A549 (cell line): Measurements from ENCODE around the gene TBC1D12. TPM values are rescaled to one million over a fixed set of nuclear protein-coding genes. Genes with fewer than 3 reads are reported as not detected.

Experiments
- ATAC-seq, 2 experiments: fragments of 200-7000 bp in 1 of 2; fragments of >200 bp in 1 of 2; cut with Nextera tagmentation in 1 of 2; cut with Tn5 transposase in 1 of 2; 3 replicates each; pipeline versions ENCODE4 v1.8.0 to v1.9.1; 2018 to 2020; ENCODE audit warnings: mild to moderate bottlenecking in 1 of 2, moderate library complexity in 1 of 2
- CTCF ChIA-PET: fragments of 300-600 bp; sonication (Branson Sonifier 250); formaldehyde crosslinking; extraction: SDS; loops from one replicate; lab custom pipeline; 2021; ENCODE audit warnings: antibody characterized with exemption, inconsistent platforms; lab: Yijun Ruan, JAX
- POLR2A ChIA-PET: fragments of 350-600 bp; formaldehyde crosslinking; extraction: SDS; loops from one replicate; lab custom pipeline; 2021; ENCODE audit warnings: antibody characterized with exemption, inconsistent platforms; lab: Yijun Ruan, JAX
- DNase-seq, 2 experiments: peaks; one replicate each; pipeline versions ENCODE4 v3.0.0 to v3.0.0-alpha.2; 2011 to 2016; ENCODE audit warnings: low read depth in 1 of 2, low spot score in 1 of 2
- FAIRE-seq: peaks from 2 replicates; lab custom pipeline; 2011; peaks lifted over from hg19 to GRCh38; lab: Jason Lieb, UNC
- H3K27ac ChIP-seq, 2 experiments: fragments of >200 bp; sonication (Bioruptor Twin); formaldehyde crosslinking; 3 replicates each; pipeline ENCODE4 v1.5.1; 2016 to 2017
- H3K4me1 ChIP-seq: fragments of >200 bp; sonication (Bioruptor Twin); formaldehyde crosslinking; 3 replicates; pipeline ENCODE4 v1.6.1; 2016
- H3K4me2 ChIP-seq: fragments of >200 bp; sonication (Bioruptor Twin); formaldehyde crosslinking; 3 replicates; pipeline ENCODE4 v1.6.1; 2016
- H3K4me3 ChIP-seq: fragments of >200 bp; sonication (Bioruptor Twin); formaldehyde crosslinking; 3 replicates; pipeline ENCODE4 v1.5.1; 2016
- H3K9me3 ChIP-seq: fragments of >200 bp; sonication (Bioruptor Twin); formaldehyde crosslinking; 3 replicates; pipeline ENCODE4 v1.6.1; 2016
- CBX2 ChIP-seq: fragments of 200-600 bp; sonication (generic); IDR thresholded peaks from 2 replicates; pipeline ENCODE4 v1.6.1; 2016; ENCODE audit warnings: low read depth, mild to moderate bottlenecking, borderline replicate concordance
- CHD4 ChIP-seq: fragments of 200-600 bp; sonication (generic); IDR thresholded peaks from 2 replicates; pipeline ENCODE4 v1.6.1; 2016; ENCODE audit warnings: antibody characterized with exemption, mild to moderate bottlenecking, borderline replicate concordance
- EHMT2 ChIP-seq: fragments of 200-600 bp; sonication (generic); IDR thresholded peaks from 2 replicates; pipeline ENCODE4 v1.6.1; 2016; ENCODE audit warnings: antibody characterized with exemption, low read depth, mild to moderate bottlenecking, moderate library complexity
- EP300 ChIP-seq, 2 experiments: fragments of >200 bp; sonication (Bioruptor Twin); formaldehyde crosslinking; IDR thresholded peaks; 2 replicates in 1 of 2; 3 replicates in 1 of 2; pipeline ENCODE4 v1.6.1; 2016 to 2017
- HES2 ChIP-seq: fragments of >200 bp; sonication (Bioruptor Twin); formaldehyde crosslinking; IDR thresholded peaks from 2 replicates; pipeline ENCODE4 v1.6.1; 2016
- MAFK ChIP-seq: fragments of 450-650 bp; IDR thresholded peaks from 2 replicates; pipeline ENCODE4 v1.6.1; 2014; ENCODE audit not compliant: partially characterized antibody
- NPAS2 ChIP-seq: fragments of 250-450 bp; sonication (Bioruptor Pico); IDR thresholded peaks from 2 replicates; pipeline ENCODE4 v1.8.0; 2022; ENCODE audit warnings: mild to moderate bottlenecking, moderate library complexity, borderline replicate concordance
- PHF8 ChIP-seq: fragments of 200-600 bp; sonication (generic); IDR thresholded peaks from 2 replicates; pipeline ENCODE4 v1.6.1; 2016; ENCODE audit warnings: low read depth, mild to moderate bottlenecking, antibody characterized with exemption, moderate library complexity, borderline replicate concordance
- POLR2A ChIP-seq: IDR thresholded peaks from 2 replicates; pipeline ENCODE4 v1.6.1; 2012; ENCODE audit warnings: mild to moderate bottlenecking, low read length
- RAD21 ChIP-seq, 2 experiments: fragments of >200 bp in 1 of 2; sonication (Bioruptor Twin) in 1 of 2; formaldehyde crosslinking in 1 of 2; IDR thresholded peaks in 1 of 2; conservative IDR thresholded peaks in 1 of 2; 2 replicates in 1 of 2; 3 replicates in 1 of 2; pipeline ENCODE4 v1.6.1; 2012 to 2018; ENCODE audit warnings: inconsistent platforms in 1 of 2
- REST ChIP-seq: fragments of 200-600 bp; sonication (generic); IDR thresholded peaks from 2 replicates; pipeline ENCODE4 v1.6.1; 2016; ENCODE audit warnings: antibody characterized with exemption, mild to moderate bottlenecking, moderate library complexity
- RFX5 ChIP-seq: fragments of 450-650 bp; IDR thresholded peaks from 2 replicates; pipeline ENCODE4 v1.7.1; 2014; ENCODE audit warnings: antibody characterized with exemption, mild to moderate bottlenecking, moderate library complexity
- WGBS: methylation state at CpG from one replicate; pipeline ENCODE4 v1.1.6; 2017; ENCODE audit errors: missing lambda C conversion rate; 5-methylcytosine and 5-hydroxymethylcytosine counted together
- polyA plus RNA-seq, 4 experiments: library from polyadenylated mRNA; depleted of rRNA in 3 of 4; stranded (reverse); fragments of >200 nt; fragmentation: RNase III in 1 of 4; extraction: RNeasy Plus Mini Kit Qiagen cat#74134 plus additional on column Dnase treatment in 1 of 4; gene quantifications; 2 replicates in 3 of 4; 3 replicates in 1 of 4; pipeline ENCODE4 v1.2.3, GENCODE V29; 2011 to 2017
- TF ChIP-seq, protein P1 (sequence below): fragments of >200 bp; sonication (Bioruptor Twin); formaldehyde crosslinking; IDR thresholded peaks from 3 replicates; pipeline ENCODE4 v1.5.1; 2016
- TF ChIP-seq, protein P2 (sequence below): IDR thresholded peaks from 2 replicates; pipeline ENCODE4 v1.6.1; 2012; ENCODE audit warnings: low read depth, borderline replicate concordance
- TF ChIP-seq, protein P3 (sequence below): fragments of 150-350 bp; IDR thresholded peaks from 2 replicates; pipeline ENCODE4 v1.6.1; 2014; ENCODE audit warnings: low read depth, mild to moderate bottlenecking, low read length
- TF ChIP-seq, protein P4 (sequence below): fragments of >200 bp; sonication (Bioruptor Twin); formaldehyde crosslinking; IDR thresholded peaks from 3 replicates; pipeline ENCODE4 v1.6.1; 2016

The TBC1D12 gene
- polyA plus RNA-seq, 2 of the 4 experiments (the other 2 are of a cell fraction) = 4.4 to 5.7 TPM

DNA sequence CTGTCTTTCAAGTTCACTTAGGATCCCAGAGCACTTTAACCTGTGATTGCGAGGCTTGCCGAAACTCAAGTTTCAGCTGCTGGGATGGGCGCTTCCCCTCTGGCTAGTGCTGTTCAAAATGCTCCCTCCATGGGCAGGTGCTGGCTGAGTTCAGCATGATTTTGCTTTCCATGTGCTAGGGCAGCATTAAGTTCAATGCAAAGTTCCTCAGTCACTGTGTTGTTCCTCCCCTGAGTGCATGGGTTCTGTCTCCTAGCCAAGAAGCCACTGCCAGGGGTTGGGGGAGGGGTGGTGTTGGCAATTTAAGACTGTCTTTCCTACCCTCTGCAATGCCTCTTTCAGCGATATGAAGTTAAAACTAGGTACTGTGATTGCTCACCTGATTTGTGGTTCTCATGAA lies 86.8 kb downstream of the TBC1D12 start (continued):
- TF ChIP-seq, protein P1, sequence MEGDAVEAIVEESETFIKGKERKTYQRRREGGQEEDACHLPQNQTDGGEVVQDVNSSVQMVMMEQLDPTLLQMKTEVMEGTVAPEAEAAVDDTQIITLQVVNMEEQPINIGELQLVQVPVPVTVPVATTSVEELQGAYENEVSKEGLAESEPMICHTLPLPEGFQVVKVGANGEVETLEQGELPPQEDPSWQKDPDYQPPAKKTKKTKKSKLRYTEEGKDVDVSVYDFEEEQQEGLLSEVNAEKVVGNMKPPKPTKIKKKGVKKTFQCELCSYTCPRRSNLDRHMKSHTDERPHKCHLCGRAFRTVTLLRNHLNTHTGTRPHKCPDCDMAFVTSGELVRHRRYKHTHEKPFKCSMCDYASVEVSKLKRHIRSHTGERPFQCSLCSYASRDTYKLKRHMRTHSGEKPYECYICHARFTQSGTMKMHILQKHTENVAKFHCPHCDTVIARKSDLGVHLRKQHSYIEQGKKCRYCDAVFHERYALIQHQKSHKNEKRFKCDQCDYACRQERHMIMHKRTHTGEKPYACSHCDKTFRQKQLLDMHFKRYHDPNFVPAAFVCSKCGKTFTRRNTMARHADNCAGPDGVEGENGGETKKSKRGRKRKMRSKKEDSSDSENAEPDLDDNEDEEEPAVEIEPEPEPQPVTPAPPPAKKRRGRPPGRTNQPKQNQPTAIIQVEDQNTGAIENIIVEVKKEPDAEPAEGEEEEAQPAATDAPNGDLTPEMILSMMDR = no peak
- TF ChIP-seq REST = no peak
- no peak for TF ChIP-seq CBX2
- TF ChIP-seq POLR2A = no peak
- TF ChIP-seq RAD21 (conservative IDR thresholded peaks at IDR 0.05 in 1 of 2, IDR thresholded peaks at IDR 0.05 in 1 of 2) = no peak
- no peak for TF ChIP-seq PHF8
- no peak for TF ChIP-seq CHD4
- TF ChIP-seq, all 56 proteins: peak for 0

DNA sequence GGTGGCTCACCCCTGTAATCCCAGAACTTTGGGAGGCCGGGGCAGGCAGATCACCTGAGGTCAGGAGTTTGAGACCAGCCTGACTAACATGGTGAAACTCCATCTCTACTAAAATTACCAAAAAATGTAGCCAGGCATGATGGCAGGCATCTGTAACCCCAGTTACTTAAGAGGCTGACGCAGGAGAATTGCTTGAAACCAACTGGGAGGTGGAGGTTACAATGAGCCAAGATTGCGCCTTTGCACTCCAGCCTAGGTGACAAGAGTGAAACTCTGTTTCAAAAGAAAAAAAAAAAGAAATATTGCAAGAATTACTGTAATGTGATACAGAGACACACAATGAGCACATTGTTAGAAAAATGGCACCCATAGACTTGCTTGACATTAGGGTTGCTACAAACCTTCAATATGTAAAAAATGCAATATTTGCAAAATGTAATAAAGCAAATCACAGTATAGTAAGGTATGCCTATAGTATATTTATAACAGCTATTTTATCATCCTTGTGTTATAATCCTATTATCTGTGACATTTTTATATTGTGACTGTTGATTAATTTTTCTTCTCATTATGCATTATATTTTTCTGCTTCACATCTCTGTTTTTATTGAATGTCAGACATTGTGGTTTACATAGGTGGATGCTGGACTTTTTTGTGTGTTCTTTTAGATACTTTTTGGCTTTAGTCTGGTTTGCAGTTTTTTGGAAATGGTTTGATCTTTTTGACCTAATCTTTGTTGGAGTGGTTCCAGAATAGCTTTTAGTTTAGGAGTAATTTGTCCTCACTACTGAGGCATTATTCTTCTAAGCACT lies 87.8 kb downstream of the TBC1D12 start:
- POLR2A ChIA-PET = no interaction called here
- TF ChIP-seq, protein P2, sequence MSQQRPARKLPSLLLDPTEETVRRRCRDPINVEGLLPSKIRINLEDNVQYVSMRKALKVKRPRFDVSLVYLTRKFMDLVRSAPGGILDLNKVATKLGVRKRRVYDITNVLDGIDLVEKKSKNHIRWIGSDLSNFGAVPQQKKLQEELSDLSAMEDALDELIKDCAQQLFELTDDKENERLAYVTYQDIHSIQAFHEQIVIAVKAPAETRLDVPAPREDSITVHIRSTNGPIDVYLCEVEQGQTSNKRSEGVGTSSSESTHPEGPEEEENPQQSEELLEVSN = no peak
- peak; percentile 68 for TF ChIP-seq MAFK
- DNase-seq (no peak), ATAC-seq (no peak), FAIRE-seq (no peak)
- no peak overlapping the region for H3K4me2 ChIP-seq
- H3K9me3 ChIP-seq = no peaks in the 10 kb centered on the region
- H3K4me1 ChIP-seq = no peaks in the 10 kb centered on the region
- no peak overlapping the region for H3K4me3 ChIP-seq
- CTCF ChIA-PET = interaction anchor here (0.9 kb wide), 1 partner anchor 30 kb away, joined by 5 read pairs; no protein-coding TSS in a partner anchor
- H3K27ac ChIP-seq = no peak overlapping the region
- 95% methylated on average over 3 of the region's 3 CpGs for WGBS

- H3K27ac ChIP-seq = no peak overlapping the region
- 0 out of 3 replicates have a peak, but pooled peaks cover under 1% of the 10 kb centered on the region for H3K4me1 ChIP-seq
- H3K4me2 ChIP-seq = no peak overlapping the region
- no peak for ATAC-seq
- ChIA-PET POLR2A (no interaction called here), CTCF (no interaction called here)
- TF ChIP-seq HES2 = no peak
- TF ChIP-seq, protein P3, sequence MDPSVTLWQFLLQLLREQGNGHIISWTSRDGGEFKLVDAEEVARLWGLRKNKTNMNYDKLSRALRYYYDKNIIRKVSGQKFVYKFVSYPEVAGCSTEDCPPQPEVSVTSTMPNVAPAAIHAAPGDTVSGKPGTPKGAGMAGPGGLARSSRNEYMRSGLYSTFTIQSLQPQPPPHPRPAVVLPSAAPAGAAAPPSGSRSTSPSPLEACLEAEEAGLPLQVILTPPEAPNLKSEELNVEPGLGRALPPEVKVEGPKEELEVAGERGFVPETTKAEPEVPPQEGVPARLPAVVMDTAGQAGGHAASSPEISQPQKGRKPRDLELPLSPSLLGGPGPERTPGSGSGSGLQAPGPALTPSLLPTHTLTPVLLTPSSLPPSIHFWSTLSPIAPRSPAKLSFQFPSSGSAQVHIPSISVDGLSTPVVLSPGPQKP = no peak
- no peak for TF ChIP-seq RFX5
- TF ChIP-seq REST = no peak
- TF ChIP-seq, protein P2 = no peak
- no peak for TF ChIP-seq EHMT2
- TF ChIP-seq EP300 (IDR thresholded peaks at IDR 0.05) = no peak
- no peak for TF ChIP-seq NPAS2 (CRISPR knock-in tag)
- TF ChIP-seq, protein P4, sequence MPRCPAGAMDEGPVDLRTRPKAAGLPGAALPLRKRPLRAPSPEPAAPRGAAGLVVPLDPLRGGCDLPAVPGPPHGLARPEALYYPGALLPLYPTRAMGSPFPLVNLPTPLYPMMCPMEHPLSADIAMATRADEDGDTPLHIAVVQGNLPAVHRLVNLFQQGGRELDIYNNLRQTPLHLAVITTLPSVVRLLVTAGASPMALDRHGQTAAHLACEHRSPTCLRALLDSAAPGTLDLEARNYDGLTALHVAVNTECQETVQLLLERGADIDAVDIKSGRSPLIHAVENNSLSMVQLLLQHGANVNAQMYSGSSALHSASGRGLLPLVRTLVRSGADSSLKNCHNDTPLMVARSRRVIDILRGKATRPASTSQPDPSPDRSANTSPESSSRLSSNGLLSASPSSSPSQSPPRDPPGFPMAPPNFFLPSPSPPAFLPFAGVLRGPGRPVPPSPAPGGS = no peak
- no peaks in the 10 kb centered on the region for H3K9me3 ChIP-seq
- no peak for FAIRE-seq
- H3K4me3 ChIP-seq = no peak overlapping the region
- DNase-seq = no peak
Observed at GRCh38 chr10:94490789-94491039, 88.4 kb downstream of the TBC1D12 start.
